Measurements from ENCODE around the gene KIF1A.

DNA sequence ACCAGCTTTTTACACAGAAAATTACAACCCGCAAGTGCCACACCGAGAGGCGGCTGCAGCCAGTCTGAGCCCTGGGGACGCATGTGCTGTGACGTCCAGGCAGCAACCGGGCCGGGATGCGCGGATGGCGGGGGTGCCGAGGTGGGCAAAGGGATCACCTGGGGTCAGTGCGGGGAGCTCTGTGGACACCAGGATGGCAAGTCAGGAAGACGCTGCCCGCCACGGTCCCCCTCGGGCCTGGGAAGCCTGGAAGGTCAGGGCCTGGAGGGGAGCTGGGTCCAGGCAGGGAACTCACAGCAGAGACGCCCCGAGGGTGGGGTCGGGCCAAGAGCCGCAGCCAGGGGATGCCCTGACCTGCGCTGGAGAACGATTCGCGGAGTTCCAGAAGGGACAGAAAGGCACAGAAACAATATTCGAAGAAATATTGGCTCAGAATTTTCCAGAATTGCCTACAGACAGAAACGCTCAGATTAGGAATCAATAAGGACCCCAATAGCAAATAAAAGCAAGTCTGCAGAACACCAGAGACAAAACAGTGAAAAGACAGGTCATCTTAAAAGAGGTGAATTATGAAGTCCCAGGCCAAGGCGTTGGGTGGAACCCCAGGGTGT lies 11.7 kb upstream of the KIF1A start:
- TF ChIP-seq EZH2phosphoT487 (IDR thresholded peaks at IDR 0.05; ENCODE audit: borderline replicate concordance), result no peak
- TF ChIP-seq, protein P1, sequence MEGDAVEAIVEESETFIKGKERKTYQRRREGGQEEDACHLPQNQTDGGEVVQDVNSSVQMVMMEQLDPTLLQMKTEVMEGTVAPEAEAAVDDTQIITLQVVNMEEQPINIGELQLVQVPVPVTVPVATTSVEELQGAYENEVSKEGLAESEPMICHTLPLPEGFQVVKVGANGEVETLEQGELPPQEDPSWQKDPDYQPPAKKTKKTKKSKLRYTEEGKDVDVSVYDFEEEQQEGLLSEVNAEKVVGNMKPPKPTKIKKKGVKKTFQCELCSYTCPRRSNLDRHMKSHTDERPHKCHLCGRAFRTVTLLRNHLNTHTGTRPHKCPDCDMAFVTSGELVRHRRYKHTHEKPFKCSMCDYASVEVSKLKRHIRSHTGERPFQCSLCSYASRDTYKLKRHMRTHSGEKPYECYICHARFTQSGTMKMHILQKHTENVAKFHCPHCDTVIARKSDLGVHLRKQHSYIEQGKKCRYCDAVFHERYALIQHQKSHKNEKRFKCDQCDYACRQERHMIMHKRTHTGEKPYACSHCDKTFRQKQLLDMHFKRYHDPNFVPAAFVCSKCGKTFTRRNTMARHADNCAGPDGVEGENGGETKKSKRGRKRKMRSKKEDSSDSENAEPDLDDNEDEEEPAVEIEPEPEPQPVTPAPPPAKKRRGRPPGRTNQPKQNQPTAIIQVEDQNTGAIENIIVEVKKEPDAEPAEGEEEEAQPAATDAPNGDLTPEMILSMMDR (conservative IDR thresholded peaks at IDR 0.05; ENCODE audit: low read length), result no peak
